HG02678 (cell line): ENCODE measurements around the gene LRRC61.
A peak's percentile ranks its signal among the peaks of the same experiment; 100 is the strongest.
"Not testable (repeated sequence)": the region's sequence is repeated elsewhere in the genome, so short reads cannot be mapped to it uniquely, and the experiment has no call there.

Experiments
- ATAC-seq: cut with Tn5 transposase; IDR thresholded peaks from one replicate; pipeline ENCODE4 v1.9.1; 2021; ENCODE audit warnings: mild to moderate bottlenecking, moderate library complexity; ENCODE audit not compliant: unreplicated experiment

The LRRC61 gene

DNA sequence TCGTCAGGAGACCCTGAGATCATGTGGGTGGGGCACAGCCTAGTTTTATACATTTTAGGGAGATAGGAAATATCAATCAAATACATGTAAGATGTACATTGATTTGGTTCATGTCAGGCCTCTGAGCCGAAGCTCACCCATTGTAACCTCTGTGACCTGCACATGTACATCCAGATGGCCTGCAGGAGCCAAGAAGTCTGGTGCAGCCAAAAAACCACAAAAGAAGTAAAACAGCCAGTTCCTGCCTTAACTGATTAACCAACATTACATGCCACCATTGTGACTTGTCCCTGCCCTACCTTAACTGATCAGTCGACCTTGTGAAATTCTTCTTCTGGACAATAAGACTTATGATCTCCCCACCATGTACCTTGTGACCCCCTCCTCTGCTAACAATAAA, 16.0 kb upstream of the LRRC61 start:
- no peak for ATAC-seq

DNA sequence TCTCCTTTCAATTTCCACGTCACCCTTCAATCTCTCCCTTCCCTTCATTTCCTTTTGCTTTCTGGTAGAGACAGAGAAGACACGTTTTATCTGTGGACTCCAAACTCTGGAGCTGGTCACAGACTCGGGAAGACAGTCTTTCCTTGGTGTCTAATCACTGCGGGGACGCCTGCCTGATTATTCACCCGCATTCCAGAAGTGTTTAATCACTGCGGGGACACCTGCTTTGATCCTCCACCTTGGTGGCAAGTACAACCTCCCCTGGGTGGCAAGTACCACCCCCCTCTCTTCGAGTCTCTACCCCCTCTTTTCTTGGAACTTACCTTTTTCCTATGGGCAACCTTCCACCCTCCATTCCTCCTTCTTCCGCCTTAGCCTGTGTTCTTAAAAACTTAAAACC, 15.3 kb upstream of the LRRC61 start:
- ATAC-seq: no peak

DNA sequence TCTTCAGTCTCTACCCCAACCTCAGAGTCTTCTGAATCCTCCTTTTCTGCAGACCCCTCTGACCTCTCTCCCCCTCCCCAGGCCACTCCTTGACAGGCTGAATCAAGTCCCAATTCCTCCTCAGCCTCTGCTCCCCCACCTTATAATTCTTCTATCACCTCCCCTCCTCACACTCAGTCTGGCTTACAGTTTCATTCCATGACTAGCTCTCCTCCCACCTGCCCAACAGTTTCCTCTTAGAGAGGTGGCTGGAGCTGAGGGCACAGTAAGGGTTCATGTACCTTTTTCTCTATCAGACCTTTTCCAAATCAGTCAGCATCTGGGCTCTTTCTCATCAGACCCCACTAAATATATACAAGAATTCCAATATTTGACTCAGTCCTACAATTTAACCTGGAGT, 14.6 kb upstream of the LRRC61 start:
- ATAC-seq: no peak

DNA sequence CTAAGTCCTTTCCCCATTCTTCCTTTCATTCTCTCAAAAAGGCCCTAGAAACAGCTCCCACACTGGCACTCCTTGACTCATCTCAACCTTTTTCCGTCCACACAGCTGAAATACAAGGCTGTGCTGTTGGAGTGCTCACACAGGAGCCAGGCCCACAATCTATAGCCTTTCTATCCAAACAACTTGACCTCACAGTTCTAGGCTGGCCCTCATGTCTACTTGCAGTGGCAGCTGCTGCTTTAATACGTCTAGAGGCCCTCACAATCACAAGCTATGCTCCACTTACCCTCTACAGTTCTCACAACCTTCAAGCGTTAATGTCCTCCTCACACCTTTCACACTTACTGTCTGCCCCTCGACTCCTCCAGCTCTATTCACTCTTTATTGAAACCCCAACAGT, 12.0 kb upstream of the LRRC61 start:
- no peak for ATAC-seq

DNA sequence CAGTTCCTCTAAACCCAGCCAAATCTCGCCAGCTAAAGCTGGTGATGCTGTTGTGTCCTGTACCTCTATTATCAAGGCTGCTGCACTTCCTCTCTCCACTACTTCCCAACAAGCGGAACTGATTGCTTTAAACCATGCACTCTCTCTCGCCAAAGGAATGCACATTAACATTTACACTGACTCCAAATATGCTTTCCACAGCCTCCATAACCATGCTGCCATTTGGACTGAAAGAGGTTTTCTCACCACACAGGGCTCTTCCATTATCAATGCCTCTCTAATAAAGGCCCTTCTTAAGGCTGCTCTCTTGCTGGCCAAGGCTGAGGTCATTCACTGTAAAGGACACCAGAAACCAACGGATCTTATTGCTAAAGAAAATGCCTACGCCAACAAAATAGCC, 11.4 kb upstream of the LRRC61 start:
- ATAC-seq: no peak

DNA sequence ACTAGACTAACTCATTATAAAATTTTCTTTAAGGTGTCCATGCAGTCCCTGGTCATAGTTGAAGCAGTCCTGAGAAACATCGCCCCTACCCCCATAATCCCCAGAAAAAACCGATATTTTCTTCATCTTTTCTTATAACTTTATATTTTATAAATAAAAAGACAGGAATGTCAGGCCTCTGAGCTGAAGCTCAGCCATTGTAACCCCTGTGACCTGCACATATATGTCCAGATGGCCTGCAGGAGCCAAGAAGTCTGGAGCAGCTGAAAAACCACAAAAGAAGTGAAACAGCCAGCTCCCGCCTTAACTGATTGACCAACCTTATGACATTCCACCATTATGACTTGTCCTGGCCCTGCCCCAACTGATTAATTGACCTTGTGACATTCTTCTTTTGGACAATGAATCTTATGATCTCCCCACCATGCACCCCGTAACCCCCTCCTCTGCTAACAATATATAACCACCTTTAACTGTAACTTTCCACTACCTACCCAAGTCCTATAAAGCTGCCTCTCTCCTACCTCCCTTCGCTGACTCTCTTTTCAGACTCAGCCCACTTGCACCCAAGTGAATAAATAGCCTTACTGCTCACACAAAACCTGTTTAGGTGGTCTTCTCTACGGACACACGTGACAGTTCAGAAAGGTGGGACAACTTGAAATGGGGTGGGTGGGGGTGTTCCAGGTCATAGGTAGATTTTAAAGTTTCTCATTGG, 10.3 kb upstream of the LRRC61 start:
- not testable (repeated sequence) for ATAC-seq

DNA sequence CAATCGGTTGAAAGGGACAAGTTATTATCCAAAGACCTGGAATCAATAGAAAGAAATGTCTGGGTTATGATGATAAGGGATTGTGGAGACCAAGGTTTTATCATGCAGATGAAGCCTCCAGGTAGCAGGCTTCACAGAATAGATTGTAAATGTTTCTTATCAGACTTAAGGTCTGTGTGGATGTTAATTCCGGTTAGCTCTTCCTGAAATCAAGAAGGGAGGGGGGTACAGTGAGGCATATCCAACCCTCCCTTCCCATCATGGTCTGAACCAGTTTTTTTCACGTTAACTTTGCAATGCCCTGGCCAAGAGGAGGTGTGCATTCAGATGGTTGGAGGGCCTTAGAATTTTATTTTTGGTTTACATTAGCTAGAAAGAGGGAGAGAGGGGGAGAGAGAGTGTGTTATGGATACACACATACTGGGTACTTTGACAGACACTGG, 9.8 kb upstream of the LRRC61 start:
- ATAC-seq: no peak

DNA sequence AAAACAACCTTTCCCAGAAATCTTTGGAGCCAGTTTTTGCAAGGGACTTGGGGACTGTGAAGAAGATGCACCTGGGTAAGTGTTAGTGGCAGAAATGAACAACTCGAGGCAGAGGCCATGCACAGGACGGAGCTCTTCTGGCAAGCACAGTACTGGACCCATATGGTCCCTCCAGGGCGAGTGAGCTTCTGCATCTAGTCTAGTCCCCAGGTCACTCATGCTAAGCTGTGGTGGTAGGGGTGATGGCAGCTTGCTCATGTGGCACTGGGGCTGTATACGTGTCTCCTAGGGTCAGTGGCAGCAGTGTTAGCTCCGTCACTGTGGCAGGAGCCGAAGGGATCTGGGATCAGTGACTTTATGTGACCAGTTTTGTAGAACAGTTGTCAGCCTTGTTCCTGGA, 9.3 kb upstream of the LRRC61 start:
- ATAC-seq: no peak

DNA sequence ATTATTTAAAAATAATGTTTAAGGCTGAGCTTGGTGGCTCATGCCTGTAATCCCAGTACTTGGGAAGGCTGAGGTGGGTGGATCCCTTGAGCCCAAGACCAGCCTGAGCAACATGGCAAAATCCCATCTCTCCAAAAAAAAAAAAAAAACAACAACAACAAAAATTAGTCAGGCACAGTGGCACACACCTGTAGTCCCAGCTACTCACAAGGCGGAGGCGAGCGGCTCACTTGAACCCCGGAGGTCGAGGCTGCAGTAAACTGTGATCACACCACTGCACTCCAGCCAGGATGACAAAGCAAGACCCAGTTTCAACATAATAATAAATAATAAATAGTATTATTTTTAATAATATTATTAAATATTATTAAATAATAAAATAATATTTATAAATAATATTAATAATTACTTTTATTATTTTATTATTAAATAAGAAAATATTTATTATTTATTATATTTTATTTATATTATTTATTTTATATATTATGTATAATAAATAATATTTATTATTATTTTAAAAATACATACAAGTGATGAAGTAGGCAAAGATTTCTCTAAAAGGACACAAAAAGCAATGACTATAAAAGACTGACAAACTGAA, 8.4 kb upstream of the LRRC61 start:
- no peak for ATAC-seq

DNA sequence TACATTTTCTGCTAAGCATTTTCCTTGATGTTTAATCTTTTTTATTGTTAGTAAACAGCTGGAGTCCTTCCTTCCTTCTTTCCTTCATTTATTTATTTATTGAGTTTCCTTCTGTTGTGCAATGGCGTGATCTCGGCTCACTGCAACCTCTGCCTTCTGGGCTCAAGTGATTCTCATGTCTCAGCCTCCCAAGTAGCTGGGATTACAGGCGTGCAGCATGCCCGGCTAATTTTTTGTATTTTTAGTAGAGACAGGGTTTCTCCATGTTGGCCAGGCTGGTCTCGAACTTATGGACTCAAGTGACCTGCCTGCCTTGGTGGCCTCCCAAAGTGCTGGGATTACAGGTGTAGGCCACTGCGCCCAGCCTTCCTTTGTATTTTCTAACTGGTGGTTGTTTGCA, 6.2 kb upstream of the LRRC61 start:
- ATAC-seq: not testable (repeated sequence)

DNA sequence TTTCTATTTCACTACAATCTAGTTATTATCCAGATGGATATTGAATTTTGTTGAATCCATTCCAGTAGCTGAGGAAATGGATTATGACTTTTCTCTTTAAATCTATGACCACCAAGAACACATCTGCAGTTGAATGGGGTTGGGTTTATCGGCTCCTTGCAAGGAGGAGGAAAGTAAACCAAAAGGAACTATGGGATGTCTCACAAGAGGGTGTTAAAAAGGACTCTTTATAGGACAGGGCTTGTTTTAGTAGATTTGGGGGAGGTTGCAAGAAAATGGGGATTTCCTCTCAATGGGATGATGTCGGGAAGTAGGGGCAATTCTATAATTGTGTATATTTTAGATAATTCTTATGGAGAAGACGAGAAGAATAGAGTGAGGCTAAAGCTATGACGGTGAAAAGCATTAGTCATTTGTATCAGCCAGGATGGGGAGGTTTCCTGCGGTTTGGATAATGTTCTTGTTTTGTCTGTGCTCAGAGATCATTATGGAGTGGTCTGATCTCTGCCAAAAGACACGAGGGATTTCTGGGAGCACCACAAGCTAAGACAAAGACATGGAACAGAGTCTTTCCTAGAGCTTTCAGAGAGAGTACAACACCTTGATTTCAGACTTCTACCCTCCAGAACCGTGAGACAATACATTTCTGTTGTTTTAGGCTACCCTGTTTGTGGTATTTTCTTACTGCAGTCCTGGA, 5.3 kb upstream of the LRRC61 start:
- ATAC-seq: no peak

DNA sequence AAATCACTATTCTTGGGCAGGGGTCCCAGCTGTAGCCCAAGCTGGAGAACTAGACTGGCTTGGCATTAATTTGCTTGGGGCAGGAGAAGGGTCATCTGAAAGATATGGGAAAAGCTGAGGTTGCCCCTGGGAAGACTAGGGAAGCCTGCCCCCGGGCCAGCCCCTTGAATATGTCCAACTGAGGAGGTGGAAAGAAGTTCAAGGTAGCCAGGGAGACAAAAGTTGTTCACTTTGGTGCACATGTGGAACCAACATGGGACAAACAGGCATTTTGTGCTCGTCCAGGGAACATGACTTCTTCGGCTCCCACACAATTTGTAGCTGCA, 1.4 kb upstream of the LRRC61 start:
- no peak for ATAC-seq

DNA sequence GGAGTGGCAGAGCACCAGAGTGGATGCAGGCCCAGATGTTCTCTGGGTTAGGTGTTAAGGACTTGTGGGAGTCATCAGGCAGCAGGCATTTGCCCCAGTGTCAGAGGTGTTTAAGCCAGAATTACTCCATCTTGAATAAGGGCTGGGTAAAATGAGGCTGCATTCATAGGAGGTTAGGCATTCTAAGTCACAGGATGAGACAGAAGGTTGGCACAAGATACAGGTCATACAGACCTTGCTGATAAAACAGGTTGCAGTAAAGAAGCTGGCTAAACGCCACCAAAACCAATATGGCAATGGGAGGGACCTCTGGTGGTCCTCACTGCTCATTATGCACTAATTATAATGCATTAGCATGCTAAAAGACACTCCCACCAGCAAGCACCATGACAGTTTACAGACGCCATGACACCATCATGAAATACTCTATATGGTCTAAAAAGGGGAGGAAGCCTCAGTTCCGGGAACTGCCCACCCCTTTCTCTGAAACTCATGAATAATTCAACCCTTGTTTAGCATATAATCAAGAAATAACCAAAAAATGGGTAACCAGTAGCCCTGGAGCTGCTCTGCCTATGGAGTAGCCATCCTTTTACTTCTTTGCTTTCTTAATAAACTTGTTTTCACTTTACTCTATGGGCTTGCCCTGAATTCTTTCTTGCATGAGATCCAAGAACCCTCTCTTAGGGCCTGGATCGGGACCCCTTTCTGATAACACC, 882 bp upstream of the LRRC61 start:
- ATAC-seq: no peak

DNA sequence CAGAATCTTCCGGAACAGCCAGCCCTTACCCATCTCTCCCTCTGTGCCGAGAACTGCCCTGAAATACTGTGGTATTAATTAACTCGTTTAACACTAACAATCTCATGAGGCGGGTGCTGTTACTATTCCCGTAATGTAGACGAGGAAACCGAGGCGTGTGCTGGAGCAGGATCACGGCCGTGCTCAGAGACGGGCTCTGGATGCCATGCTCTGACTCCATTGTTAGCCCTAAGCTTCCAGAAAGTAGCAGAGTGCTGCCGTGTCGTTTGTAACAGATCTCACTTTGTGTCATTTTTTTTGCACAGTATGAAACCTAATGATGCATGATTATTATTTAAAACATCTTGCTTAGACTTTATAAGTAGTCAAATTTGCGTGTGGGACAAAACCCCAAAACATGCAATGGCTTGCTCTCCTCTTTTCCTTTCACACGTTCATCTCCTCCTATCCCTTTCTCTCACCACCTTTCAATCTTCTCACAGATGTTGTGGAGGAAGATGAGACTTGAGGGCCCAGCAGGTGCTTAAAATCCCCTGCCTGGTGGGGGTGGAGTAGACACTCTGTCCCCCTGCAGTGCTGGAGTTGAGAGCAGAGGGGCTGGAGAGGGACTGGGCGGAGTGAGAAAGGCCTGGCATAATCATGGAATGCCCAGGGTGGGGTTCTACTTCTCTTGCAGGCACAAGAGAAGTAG, 672 bp downstream of the LRRC61 start:
- ATAC-seq: peak; percentile 4

DNA sequence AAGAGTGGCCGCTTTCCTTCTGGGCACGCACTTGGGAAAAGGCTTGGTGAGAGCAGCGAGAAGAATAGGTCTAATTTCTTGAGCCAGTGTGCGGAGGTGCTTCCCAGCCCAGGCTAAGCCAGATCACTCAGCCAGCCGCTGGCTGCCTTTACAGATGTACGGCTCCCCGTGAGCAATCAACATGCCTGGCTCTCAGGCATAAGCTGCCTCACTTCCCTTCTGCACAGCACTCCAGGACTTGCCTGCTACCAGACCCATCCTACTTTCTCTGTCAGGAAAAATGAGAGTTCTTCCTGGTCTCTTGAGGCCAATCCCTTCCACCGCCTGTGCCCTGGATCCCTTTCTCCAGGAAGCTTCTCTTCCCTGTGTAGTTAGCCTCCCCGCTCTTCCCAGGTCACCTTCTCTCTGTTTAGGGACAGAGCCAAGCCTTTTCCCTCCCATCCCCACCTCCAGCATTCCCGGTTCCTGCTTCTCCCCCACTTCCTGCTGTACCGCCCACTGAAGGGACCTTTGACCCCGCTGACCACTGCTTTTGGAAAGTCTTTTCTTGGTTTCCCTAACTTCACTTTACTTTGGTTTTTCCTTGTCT, 1.3 kb downstream of the LRRC61 start:
- ATAC-seq: no peak

DNA sequence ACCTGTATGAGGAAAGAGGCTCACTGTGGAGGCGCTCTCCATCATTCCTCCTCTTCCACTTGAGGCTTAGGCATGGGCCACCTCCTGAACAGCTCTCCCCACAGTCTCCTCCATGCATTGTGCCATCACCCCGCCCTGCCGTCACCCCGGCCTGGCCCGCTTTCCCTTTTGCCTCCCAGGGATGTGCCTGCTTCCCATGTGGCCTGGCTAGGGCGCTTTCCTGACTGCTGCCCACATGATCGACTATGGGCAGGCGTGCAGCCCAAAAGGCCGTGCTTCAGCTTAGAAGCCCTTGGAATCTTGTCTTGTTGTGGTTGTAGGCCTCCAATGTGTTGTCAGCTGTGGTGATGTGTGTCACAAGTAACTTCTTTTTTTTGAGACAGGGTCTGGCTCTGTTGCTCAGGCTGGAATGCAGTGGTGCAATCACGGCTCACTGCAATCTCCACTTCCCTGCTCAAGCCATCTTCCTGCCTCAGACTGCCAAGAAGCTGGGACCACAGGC, 2.0 kb downstream of the LRRC61 start:
- no peak for ATAC-seq

DNA sequence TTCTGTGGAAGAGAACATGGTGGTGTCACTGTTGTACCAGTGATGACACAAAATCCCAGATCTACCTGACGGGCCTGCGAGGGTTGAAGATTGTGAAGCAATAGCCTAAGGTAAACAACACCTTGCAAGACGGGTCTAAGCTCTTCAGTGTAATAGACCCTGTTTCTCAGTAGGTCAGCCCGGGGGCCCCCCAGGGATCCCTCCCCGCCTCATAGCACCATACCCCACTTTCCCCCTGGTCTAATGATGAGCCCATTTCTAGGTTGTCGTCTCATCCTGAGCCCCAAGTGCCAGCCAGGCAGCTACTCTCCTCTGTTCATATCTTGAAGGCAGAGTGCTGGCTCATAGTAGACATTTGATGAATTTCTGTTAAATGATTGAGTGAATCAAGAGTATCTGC, 2.7 kb downstream of the LRRC61 start:
- no peak for ATAC-seq

DNA sequence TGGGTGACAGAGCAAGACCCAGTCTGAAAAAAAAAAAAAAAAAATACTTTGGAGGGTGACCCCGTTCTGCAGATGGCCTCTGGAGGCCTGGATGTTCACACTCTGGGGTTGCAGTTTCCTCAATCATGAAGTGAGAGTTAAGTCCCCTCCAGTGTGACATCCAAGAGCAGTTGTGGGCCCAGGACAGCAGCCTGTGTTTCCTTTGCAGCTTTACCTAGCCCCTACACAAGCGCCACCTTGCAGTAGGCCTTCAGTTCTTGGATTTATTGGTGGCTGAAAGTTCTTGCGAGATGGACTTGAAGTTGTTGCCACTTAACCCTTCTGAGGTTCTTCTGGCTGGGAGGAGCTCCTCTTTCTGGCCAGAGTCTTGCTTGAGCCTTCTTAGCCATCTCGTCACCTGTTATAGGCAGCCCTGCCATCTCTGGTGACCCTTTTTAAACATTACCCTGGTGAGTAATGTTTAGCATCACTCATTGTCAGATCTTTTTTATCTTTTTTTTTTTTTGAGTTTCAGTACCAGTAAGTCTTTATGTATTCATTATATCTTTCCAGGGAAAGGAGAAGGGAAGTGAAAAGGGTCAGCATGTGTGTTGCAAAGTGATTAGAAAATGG, 3.6 kb downstream of the LRRC61 start:
- no peak for ATAC-seq

DNA sequence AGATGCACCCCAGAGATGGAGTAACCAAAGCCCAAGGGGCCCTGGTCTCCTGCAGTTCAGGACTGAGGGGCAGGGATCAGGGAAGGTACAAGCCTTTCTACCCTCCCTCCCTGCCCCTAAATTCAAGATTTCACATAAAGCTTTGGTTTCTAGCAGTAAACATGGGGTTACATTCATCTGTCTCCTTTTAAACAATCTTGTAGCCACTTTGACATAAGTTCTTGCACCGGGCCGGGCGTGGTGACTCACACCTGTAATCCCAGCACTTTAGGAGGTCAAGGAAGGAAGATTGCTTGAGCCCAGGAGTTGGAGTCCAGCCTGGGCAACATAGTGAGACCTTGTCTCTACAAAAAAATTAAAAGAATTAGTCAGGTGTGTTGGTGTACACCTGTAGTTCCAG, 4.2 kb downstream of the LRRC61 start:
- ATAC-seq: no peak
